ENCODE results near the gene ZBTB20.

DNA sequence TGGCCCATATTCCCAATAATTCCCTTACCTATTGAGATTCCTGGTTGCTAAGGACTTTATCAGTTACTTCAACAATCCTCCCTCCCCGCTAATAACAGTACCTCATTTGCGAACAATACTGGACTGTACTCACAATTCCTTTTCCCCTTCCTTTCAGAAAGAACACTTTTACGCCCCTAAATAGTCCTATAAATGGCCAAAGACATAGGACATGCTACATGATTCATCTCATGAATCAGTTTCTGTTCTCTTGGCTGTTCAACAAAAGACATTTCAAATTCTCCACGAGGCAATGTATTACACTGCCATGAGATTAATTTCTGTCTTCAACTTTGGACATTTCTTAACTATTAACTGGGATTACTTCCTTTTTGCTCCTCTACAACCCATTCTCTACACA, 588.8 kb downstream of the ZBTB20 start:
- TF ChIP-seq, protein P1, sequence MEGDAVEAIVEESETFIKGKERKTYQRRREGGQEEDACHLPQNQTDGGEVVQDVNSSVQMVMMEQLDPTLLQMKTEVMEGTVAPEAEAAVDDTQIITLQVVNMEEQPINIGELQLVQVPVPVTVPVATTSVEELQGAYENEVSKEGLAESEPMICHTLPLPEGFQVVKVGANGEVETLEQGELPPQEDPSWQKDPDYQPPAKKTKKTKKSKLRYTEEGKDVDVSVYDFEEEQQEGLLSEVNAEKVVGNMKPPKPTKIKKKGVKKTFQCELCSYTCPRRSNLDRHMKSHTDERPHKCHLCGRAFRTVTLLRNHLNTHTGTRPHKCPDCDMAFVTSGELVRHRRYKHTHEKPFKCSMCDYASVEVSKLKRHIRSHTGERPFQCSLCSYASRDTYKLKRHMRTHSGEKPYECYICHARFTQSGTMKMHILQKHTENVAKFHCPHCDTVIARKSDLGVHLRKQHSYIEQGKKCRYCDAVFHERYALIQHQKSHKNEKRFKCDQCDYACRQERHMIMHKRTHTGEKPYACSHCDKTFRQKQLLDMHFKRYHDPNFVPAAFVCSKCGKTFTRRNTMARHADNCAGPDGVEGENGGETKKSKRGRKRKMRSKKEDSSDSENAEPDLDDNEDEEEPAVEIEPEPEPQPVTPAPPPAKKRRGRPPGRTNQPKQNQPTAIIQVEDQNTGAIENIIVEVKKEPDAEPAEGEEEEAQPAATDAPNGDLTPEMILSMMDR (IDR thresholded peaks at IDR 0.05) = no peak
- TF ChIP-seq EP300 (IDR thresholded peaks at IDR 0.05) = no peak

Measured in esophagus muscularis mucosa (tissue), 3 donors.